Fibroblast of pulmonary artery (primary cell): ENCODE results near the gene DUSP1.

ENCODE experiments used
- DNase-seq: peaks from one replicate; pipeline ENCODE4 v3.0.0-alpha.2; 2010; ENCODE audit warnings: low read depth
- H3K4me3 ChIP-seq: replicated peaks from 2 replicates; pipeline ENCODE4 v1.5.1; 2011; ENCODE audit warnings: low read depth, mild to moderate bottlenecking, control low read depth, low read length, moderate library complexity
- TF ChIP-seq, protein P1 (sequence below): IDR thresholded peaks from 2 replicates; pipeline ENCODE4 v1.5.1; 2011; ENCODE audit warnings: mild to moderate bottlenecking, control low read depth, low read length, inconsistent platforms; ENCODE audit errors: missing control alignments

Gene DUSP1

DNA sequence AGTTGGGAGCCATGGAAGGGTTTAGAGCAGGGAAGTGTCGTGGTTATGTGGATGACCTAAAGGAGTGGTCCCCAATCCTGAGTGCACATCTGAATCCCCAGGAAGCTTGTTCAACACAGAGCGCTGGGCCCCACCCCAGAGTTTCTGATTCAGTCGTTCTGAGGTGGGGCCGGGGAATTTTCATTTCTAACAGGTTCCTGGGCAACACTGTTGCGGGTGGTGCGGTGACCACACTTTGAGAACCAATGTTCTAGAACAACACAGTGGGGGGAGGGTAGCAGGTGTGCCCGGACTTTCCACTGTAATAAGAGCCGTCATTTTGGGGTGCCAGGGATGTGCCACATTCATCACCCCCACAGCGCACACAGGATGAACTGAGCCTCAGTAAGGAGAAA lies 39.3 kb downstream of the DUSP1 start:
- TF ChIP-seq, protein P1, sequence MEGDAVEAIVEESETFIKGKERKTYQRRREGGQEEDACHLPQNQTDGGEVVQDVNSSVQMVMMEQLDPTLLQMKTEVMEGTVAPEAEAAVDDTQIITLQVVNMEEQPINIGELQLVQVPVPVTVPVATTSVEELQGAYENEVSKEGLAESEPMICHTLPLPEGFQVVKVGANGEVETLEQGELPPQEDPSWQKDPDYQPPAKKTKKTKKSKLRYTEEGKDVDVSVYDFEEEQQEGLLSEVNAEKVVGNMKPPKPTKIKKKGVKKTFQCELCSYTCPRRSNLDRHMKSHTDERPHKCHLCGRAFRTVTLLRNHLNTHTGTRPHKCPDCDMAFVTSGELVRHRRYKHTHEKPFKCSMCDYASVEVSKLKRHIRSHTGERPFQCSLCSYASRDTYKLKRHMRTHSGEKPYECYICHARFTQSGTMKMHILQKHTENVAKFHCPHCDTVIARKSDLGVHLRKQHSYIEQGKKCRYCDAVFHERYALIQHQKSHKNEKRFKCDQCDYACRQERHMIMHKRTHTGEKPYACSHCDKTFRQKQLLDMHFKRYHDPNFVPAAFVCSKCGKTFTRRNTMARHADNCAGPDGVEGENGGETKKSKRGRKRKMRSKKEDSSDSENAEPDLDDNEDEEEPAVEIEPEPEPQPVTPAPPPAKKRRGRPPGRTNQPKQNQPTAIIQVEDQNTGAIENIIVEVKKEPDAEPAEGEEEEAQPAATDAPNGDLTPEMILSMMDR: no peak
- no peak overlapping the region for H3K4me3 ChIP-seq
- DNase-seq: no peak

DNA sequence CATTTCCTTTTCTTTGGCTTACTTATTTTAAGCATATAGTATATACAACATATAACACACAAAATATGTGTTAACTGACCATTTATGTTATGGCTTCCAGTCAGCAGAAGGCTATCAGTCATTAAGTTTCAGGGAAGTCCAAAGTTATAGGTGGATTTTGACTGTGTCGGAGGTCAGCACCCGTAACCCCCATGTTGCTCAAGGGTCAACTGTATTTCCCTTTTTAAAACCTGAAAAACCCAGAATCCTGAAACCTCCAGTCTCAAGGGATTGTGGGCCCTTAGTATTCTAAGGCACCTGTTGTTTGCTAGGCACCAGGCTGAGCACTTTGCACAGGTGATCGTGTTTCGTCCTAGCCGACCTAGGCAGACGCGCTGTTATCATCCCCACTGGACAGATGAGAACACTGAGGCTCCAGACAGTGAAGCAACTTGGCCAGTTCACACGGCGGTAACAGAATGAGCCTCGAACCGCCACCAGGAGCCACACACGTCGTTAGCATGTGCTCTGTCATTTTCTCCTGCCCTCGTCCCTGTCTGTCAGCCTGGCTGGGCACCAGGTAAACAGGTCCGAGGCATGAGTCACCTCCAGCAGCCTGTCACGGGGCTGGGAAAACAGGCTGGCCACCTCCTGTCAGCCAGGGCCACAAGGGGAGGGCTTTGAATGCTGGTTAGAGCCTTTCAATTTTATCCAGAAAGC lies 39.9 kb downstream of the DUSP1 start:
- no peak for DNase-seq
- TF ChIP-seq, protein P1: no peak

DNA sequence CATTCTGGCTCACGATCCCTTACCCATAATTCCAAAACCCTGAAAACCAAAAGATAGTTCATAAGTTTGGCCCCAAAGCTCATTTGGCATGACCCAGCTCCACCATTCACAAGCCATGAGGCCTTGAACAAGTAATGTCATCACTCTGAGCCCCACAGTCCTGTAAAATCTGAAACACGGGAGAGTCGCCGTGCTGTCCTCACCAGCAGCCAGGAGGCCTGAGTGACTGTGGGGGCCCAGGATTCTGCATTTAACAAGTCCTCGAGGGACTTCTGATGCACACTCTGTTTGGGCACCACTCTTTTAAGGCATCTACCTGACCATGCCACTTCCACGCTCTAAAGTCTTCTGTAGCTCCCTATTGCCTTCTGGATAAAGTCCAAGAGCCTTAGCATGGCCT lies 40.8 kb downstream of the DUSP1 start:
- no peak for DNase-seq
- H3K4me3 ChIP-seq: no peak overlapping the region
- TF ChIP-seq, protein P1: no peak

More for the DNA sequence above, 39.9 kb downstream of the DUSP1 start:
- no peak overlapping the region for H3K4me3 ChIP-seq

DNA sequence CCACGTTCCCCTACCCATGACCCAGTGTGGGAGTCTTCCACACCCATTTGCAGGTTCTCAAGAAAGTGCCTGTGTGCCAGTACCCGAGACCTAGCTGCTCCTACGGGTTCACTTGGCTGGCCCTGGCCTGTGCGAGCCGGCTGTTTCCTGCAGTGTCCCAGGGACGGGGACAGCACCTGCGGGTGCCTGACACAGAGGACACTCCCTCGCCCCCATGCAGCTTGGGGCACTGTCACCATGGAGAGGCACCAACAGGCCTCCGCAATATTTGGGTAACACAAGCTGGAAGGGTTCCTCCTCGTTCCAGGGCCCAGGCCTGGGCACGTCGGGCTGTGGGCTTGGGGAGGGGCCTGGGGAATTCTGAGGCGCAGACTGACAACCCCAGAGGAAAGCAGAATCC lies 41.4 kb downstream of the DUSP1 start:
- H3K4me3 ChIP-seq: no peak overlapping the region
- TF ChIP-seq, protein P1: no peak
- DNase-seq: no peak

DNA sequence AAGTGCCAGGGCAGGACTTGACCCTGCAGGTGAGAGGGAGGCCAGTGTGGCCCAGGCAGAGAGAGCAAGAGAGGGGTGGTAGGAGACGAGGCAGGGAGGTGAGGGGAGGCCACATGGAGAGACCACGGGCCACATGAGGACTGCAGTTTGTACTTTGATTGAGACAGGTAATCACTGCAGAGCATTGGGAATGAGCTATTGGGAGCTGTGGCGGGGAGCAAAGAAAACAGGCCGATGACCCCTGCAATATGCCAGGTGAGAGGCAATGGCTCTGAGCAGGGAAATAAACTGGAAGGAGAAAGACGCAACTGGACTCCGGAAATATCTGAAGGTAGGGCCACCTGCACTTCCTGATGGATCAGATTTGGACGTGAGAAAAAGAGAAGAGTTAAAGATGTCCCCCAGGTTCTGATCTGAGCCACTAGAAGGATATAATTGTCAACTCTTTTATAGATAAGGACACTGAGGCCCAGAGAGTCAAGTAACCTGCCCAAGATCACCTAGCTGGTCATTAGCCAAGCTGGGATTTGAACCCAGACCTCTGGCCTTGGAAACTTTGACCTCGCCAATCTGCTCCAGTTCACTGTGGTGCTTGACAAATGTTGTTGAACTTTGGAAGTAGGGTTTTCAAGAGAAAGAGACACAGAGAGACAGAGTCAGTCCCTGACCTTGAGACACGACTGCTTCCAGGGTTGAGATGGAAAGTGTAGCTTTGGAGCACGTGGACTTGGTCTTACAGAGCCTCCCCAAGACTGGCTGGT lies 42.3 kb downstream of the DUSP1 start:
- TF ChIP-seq, protein P1: no peak
- no peak overlapping the region for H3K4me3 ChIP-seq
- no peak for DNase-seq

DNA sequence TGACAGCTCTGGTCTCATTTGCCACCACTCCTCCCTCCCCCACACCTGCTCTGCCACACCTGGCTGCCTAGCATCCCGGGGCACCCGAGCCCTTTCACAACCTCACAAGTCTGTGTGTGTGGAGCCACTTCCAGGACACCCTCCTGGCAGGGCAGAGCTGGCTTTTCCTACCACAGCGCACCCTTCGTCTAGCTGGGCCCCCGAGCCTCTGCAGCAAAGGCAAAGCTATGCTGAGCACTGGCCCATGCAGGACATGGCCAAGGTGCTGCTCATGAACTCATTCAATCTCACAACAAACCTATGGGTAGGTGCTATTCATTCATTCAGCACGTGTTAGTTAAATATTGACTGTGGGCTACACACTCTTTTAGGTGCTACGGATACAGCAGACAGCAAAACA lies 43.4 kb downstream of the DUSP1 start:
- DNase-seq: no peak
- no peak overlapping the region for H3K4me3 ChIP-seq
- TF ChIP-seq, protein P1: no peak
